Stimulated activated CD8-positive, alpha-beta memory T cell treated with anti-CD3 and anti-CD28 coated beads, Interleukin-15, amount 100 ng/mL, for 4 hours (primary cell): ENCODE results near the gene TMEM60.

Source experiments
- DNase-seq, 2 donors: peaks; one replicate each; pipeline ENCODE4 v3.0.0-alpha.2; 2020; ENCODE audit warnings: low read depth in 2 of 2

Gene TMEM60

GRCh38 chr7:77771901-77772300 lies 26.3 kb downstream of the TMEM60 start:
- no peak for DNase-seq

GRCh38 chr7:77770316-77770715 lies 27.9 kb downstream of the TMEM60 start:
- DNase-seq, result no peak

DNA sequence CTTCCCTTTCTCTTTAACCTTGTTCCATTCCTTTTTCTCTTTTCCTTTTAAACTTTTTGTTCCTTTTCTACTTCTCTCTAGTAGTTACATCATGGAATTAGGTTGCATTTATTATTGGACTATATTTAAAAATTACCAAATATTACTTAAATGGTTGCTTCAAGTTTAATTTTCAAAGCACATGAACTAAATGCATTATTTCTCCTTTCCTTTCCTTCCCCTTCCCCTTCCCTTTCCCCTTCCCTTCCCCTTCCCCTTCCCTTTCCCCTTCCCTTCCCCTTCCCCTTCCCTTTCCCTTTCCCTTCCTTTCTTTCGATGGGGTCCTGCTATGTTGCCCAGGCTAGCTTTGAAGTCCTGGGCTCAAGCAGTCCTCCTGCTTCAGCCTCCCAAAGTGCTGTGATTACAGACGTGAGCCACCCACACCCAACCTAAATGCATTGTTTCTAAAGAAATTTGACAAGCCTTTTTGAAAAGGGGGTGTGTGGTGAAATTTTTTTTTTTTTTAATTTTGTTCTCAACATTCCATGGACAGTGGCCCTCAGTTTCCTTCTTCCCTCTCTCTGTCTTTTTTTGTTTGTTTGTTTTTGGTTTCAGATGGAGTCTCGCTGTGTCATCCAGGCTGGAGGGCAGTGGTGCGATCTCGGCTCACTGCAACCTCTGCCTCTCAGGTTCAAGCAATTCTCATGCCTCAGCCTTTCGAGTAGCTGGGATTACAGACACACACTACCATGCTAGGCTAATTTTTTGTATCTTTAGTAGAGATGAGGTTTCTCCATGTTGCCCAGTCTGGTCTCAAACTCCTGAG lies 31.2 kb downstream of the TMEM60 start:
- no peak for DNase-seq

- DNase-seq, result no peak
Observed at GRCh38 chr7:77765906-77766800, 32.1 kb downstream of the TMEM60 start.

GRCh38 chr7:77765481-77765880 lies 32.8 kb downstream of the TMEM60 start:
- DNase-seq, result no peak

- no peak for DNase-seq
Observed at GRCh38 chr7:77760809-77761453, 37.3 kb downstream of the TMEM60 start.

- DNase-seq, result peak in 1 of 2 donors; percentile 52
Observed at GRCh38 chr7:77759294-77759889, 38.8 kb downstream of the TMEM60 start.

GRCh38 chr7:77757589-77757988 lies 40.6 kb downstream of the TMEM60 start:
- DNase-seq, result no peak

GRCh38 chr7:77753173-77753572 lies 45.1 kb downstream of the TMEM60 start:
- DNase-seq, result no peak

DNA sequence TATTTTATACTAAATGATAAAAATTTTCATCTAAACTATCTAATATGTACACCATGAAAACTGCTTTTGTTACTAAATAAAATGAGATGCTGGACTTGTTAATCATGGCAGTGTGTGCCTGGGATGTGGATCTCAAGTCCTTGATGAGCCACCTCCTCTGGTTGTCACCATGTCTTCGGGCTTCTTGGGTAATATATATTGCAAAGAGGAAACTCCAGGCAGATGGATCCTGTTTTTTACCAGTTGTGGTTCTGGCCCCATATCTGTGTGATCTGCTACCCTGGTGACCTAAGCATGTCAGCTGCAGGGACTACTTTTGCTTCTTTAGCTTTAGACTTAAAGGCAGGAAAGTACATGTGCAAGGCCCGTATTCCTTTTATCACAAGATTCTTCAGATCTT lies 46.2 kb downstream of the TMEM60 start:
- DNase-seq, result no peak

GRCh38 chr7:77747718-77748117 lies 50.5 kb downstream of the TMEM60 start:
- no peak for DNase-seq

DNA sequence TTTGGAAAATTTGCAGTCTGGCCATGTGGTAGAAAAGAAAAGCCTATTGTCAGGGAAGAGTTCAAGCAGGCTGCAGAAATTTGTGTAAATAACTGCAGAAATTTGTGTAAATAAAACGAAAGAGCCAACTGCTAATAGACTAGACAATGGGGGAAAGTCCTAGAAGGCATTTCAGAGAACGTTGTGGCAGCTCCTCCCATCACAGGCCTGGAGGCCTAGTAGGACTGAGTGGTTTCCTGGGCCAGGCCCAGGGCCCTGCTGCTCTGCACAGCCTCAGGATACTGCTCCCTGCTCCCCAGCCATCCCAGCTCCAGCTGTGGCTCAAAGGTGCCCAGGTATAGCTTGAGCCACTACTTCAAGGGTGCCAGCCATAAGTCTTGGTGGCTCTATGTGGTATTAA lies 51.1 kb downstream of the TMEM60 start:
- DNase-seq, result no peak

- no peak for DNase-seq
Observed at GRCh38 chr7:77746824-77747165, 51.4 kb downstream of the TMEM60 start.

GRCh38 chr7:77746164-77746823 lies 51.9 kb downstream of the TMEM60 start:
- no peak for DNase-seq

DNA sequence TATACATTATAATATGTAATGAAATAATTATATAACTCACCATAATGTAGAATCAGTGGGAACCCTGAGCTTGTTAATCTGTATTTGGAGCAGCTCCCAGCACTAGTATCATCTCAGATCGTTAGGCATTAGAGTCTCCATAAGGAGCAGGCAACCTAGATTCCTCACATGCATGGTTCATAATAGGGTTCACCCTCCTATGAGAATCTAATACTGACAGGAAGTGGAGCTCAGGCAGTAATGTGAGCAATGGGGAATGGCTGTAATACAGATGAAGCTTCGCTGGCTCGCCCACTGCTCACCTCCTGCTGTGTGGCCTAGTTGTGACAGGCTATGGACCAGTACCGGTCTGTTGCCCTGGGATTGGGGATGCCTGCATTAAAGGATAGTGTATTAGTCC lies 52.5 kb downstream of the TMEM60 start:
- no peak for DNase-seq
